Measurements from ENCODE around the gene ORC3.
A peak's percentile ranks its signal among the peaks of the same experiment; 100 is the strongest.
"Not testable (repeated sequence)": the region's sequence is repeated elsewhere in the genome, so short reads cannot be mapped to it uniquely, and the experiment has no call there.

ORC3 gene

DNA sequence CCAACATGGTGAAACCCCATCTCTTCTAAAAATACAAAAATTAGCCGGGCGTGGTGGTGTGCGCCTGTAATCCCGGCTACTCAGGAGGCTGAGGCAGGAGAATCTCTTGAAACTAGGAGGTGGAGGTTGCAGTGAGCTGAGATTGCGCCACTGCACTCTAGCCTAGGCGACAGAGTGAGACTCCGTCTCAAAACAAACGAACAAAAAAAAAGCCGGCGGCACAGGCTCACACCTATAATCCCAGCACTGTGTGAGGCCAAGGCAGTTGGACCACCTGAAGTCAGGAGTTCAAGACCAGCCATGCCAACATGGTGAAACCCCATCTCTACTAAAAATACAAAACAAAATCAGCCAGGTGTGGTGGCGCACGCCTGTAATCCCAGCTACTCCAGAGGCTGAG, 106.9 kb downstream of the ORC3 start:
- not testable (repeated sequence) for DNase-seq (ENCODE audit: low spot score)

- peak; percentile 15 for DNase-seq (ENCODE audit: low spot score)
Observed at GRCh38 chr6:87697581-87698546, 107.9 kb downstream of the ORC3 start.

DNA sequence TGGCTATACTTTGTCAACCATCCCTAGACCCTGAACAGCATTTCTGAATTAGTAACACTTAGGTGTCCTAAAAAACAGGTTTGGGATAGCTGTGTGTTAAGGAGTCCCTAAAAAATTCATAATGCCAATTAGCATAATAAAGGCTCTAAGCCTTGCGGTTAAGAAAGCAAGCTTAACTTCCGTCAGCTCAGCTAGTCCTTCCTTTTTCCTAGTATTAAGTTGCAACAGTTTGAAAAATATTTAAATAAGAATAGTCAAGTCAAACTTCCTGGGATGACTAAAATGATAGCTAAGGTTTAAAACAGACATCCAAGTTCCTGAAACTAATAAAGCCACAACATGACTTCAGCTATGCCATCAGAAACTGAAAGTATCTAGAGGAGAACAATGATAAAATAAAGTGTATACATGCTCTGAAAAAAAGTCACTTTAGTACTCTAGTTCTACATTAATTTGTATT, 108.6 kb downstream of the ORC3 start:
- no peak for DNase-seq (ENCODE audit: low spot score)

- DNase-seq (ENCODE audit: low spot score) = no peak
Observed at GRCh38 chr6:87699576-87699975, 109.6 kb downstream of the ORC3 start.

DNA sequence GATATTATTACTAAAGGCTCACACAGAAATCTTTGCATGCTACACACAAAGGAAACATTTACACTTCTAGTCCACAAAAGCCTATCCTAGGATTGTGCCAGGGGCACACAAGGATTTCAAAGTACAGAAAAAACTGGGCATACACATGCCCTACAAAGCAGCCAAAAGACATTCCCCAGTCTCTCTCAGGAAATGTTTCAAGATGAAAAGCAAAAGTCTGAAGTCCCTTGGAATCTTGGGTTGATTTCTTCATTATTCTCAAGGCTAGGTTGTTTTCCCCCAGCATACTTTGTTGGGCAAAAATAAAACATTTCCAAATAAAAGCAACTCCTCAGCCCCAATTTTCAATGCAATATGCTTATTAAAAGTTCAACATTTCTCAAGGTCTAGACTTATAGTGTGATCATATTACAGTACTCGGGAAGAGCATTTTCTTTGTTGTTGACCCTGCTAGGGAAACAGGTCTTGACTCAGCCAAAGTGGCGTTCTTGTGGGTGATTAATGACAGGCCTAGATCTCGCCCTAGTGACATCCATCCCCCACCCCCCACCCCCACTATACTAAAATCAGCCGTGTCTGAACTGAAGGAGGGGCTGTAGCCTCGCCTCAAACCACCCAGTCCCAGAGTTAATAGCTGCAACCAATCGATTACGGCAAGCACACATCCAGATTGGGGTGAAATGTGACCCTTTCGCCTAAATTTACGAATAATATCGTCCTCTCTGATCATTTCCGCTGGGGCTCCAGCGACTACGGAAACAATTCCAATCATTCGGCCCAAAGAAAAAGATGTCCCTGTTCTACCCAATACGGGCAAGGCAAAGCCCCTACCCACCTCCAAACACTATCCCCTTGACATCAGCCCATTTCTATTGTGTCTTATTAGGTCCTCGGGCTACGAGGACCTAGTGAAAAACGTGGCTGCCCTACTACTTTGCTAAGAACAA, 110.7 kb downstream of the ORC3 start:
- DNase-seq (ENCODE audit: low spot score) = peak; percentile 63

GRCh38 chr6:87701344-87701675, 111.4 kb downstream of the ORC3 start:
- no peak for DNase-seq (ENCODE audit: low spot score)

- DNase-seq (ENCODE audit: low spot score) = peak; percentile 100
Observed at GRCh38 chr6:87701676-87702588, 112.0 kb downstream of the ORC3 start, which contains the start of gene AKIRIN2. AKIRIN2 (minus strand) TSS chr6:87702233; CDS start chr6:87701684, 549 bp downstream.

GRCh38 chr6:87702589-87702945, 112.6 kb downstream of the ORC3 start:
- DNase-seq (ENCODE audit: low spot score) = peak; percentile 94

DNA sequence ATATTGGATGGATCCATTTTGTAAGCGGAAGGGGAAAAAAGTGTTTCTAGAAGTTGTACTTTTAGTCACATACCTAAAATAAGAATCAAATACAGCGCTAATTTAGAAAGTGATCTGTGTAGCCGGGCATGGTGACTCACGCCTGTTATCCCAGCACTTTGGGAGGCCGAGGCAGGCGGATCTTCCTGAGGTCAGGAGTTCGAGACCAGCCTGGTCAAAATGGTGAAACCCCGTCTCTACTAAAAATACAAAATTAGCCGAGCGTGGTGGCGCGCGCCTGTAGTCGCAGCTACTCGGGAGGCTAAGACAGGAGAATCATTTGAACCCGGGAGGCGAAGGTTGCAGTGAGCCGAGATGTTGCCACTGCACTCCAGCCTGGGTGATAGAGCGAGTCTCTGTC, 113.1 kb downstream of the ORC3 start:
- DNase-seq (ENCODE audit: low spot score) = not testable (repeated sequence)

DNA sequence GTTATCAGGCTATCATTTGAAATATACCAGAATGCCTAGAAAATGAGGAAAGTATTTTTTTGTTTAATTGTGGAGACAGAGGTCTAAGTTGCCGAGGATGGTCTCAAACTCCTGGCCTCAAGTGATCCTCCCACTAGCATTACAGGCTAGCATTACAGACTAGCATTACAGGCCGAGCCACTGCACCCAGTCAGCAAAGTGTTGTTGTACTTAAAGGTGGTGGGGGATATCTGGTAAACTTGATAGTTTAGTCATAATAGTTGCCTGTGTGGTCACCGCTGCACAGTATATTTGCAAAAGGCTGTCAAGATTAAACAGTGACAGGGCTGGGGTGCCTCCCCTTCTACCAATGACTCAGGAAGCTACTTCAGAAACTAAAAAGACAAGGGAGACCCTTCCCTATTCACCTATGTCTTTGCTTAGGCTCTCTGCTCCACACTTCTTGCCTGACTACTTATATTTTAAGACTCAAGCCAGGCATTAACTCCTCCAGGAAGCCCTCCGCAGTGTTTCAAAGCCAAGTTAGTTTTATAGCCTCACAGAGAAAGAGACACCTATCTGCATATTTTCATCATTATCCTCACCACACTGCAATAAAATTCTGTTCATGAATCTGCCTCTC, 115.2 kb downstream of the ORC3 start:
- no peak for DNase-seq (ENCODE audit: low spot score)

DNA sequence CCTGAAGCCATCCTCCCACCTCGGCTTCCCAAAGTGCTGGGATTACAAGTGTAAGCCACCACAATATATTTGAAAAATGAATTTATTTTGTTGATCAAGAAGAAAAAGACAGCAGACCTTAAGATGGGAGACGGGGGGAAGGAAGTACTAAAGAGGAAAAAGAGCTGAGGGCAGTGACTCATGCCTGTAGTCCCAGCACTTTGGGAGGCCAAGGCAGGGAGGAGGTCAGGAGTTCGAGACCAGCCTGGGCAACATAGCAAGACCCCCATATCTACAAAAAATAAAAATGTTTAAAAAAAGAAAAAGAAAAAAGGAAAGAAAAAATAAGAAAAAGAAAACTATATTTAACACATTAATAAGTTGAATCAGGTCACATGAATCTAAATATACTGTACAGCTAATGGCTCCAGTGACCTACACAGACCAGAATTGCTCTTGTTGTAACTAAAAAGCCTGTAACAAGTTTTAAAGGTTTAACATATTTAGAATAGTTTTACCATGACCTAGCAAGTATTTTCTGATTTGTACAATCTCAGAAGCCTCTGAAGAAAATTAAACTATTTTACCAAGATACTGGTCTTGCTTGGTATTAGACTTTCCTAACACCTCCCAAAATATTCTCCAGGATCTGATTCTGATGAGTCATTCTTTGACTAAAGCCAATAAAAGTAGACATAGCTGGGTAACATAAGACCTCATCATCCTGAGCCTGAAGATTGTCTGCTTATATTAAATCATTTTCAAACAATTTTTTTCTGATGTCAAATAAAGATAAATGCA, 116.4 kb downstream of the ORC3 start:
- DNase-seq (ENCODE audit: low spot score) = no peak

DNA sequence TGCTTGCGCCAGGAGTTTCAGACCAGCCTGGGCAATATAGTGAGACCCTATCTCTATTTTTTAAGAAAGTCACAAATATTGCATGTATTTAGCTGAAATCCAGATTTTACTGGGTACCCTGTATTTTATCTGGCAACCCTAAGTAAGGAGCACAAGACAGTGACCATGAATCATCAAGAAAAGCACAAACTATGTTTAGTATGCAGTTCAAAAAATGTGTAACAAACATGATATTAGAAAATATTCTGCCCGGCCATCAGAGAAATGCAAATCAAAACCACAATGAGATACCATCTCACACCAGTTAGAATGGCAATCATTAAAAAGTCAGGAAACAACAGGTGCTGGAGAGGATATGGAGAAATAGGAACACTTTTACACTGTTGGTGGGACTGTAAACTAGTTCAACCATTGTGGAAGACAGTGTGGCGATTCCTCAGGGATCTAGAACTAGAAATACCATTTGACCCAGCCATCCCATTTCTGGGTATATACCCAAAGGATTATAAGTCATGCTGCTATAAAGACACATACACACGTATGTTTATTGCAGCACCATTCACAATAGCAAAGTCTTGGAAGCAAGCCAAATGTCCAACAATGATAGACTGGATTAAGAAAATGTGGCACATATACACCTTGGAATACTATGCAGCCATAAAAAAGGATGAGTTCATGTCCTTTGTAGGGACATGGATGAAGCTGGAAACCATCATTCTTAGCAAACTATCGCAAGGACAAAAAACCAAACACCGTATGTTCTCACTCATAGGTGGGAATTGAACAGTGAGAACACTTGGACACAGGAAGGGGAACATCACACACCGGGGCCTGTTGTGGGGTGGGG, 118.9 kb downstream of the ORC3 start:
- DNase-seq (ENCODE audit: low spot score) = not testable (repeated sequence)

GRCh38 chr6:87710090-87710489, 120.2 kb downstream of the ORC3 start:
- no peak for DNase-seq (ENCODE audit: low spot score)

DNA sequence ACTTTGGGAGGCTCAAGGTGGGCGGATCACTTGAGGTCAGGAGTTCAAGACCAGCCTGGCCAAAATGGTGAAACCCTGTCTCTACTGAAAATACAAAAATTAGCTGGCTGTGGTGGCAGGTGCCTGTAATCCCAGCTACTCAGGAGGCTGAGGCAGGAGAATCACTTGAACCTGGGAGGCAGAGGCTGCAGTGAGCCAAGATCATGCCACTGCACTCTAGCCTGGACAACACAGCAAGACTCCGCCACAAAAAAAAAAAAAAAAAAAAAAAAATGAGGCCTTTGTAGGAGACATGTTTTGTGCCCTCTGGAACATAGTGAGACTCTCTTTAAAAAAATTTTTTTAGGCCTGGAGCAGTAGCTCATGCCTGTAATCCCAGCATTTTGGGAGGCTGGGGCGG, 122.8 kb downstream of the ORC3 start:
- DNase-seq (ENCODE audit: low spot score) = not testable (repeated sequence)

- DNase-seq (ENCODE audit: low spot score) = no peak
Observed at GRCh38 chr6:87714093-87714842, 124.3 kb downstream of the ORC3 start.

Measured in SK-N-DZ (cell line).